Spleen (tissue), 11 donors: ENCODE data around the gene GAB2. TPM values are rescaled to one million over a fixed set of nuclear protein-coding genes. Genes with fewer than 3 reads are reported as not detected.

Experiments
- DNase-seq: peaks from one replicate; pipeline ENCODE4 v3.0.0-alpha.2; 2020
- H3K27ac ChIP-seq, 8 donors: fragments of 200-600 bp; sonication (generic) in 7 of 8; 1 replicate in 4 of 8; 2 replicates in 4 of 8; pipeline versions ENCODE4 v1.5.0 to v1.8.0; 2016 to 2021; ENCODE audit warnings: inconsistent platforms in 4 of 8, mild to moderate bottlenecking in 4 of 8, moderate library complexity in 1 of 8
- H3K27me3 ChIP-seq, 7 donors: fragments of 200-600 bp; sonication (generic) in 6 of 7; replicated peaks in 1 of 7; 1 replicate in 4 of 7; 2 replicates in 3 of 7; pipeline versions ENCODE4 v1.5.0 to v1.8.0; 2016 to 2021; ENCODE audit warnings: inconsistent platforms in 3 of 7, mild to moderate bottlenecking in 1 of 7
- H3K36me3 ChIP-seq, 6 donors: fragments of 200-600 bp; sonication (generic) in 5 of 6; 1 replicate in 4 of 6; 2 replicates in 2 of 6; pipeline versions ENCODE4 v1.5.0 to v1.8.0; 2016 to 2021; ENCODE audit warnings: inconsistent platforms in 2 of 6
- H3K4me1 ChIP-seq, 6 donors: fragments of 200-600 bp; sonication (generic) in 5 of 6; 1 replicate in 3 of 6; 2 replicates in 3 of 6; pipeline versions ENCODE4 v1.5.0 to v1.8.0; 2016 to 2021; ENCODE audit warnings: inconsistent platforms in 3 of 6
- H3K4me3 ChIP-seq, 8 donors: fragments of 200-600 bp; sonication (generic) in 7 of 8; 1 replicate in 4 of 8; 2 replicates in 4 of 8; pipeline versions ENCODE4 v1.5.0 to v1.8.0; 2016 to 2021; ENCODE audit warnings: inconsistent platforms in 4 of 8, mild to moderate bottlenecking in 4 of 8, moderate library complexity in 2 of 8
- H3K9me3 ChIP-seq, 8 donors: fragments of 200-600 bp; sonication (generic) in 7 of 8; 1 replicate in 4 of 8; 2 replicates in 4 of 8; pipeline versions ENCODE4 v1.5.0 to v1.8.0; 2016 to 2021; ENCODE audit warnings: inconsistent platforms in 4 of 8
- POLR2A ChIP-seq, 3 donors: fragments of 450-650 bp; IDR thresholded peaks; one replicate each; pipeline ENCODE4 v1.5.1; 2017; ENCODE audit warnings: antibody characterized with exemption in 3 of 3, mild to moderate bottlenecking in 1 of 3
- POLR2AphosphoS5 ChIP-seq, 3 donors: sonication (generic); formaldehyde crosslinking; IDR thresholded peaks; one replicate each; pipeline ENCODE4 v1.5.1; 2017; ENCODE audit warnings: antibody characterized with exemption in 3 of 3
- WGBS, 5 donors: extraction: QIAGEN DNeasy Blood & Tissue Kit in 3 of 5; methylation state at CpG; one replicate each; pipeline versions ENCODE4 v1.1.5 to v1.1.7; 2013 to 2018; 5-methylcytosine and 5-hydroxymethylcytosine counted together
- intact Hi-C: fragments of 100-400 bp; cut with DNase I; formaldehyde crosslinking; loops from one replicate; pipeline ENCODE4 v1.15.0; 2023; ENCODE audit warnings: low total_unique reads
- polyA plus RNA-seq, 3 donors: library from polyadenylated mRNA; stranded (reverse); fragments of 200-250 nt; gene quantifications; one replicate each; pipeline ENCODE4 v1.2.1, GENCODE V29; 2013
- total RNA-seq, 7 donors: library from RNA; depleted of rRNA in 3 of 7; stranded (reverse); fragments of >200 nt in 3 of 7; fragmentation: NEBNext Ultra II Directional in 4 of 7; extraction: Animal tissue kit (Norgen Biotek cat#: 25700) in 4 of 7; gene quantifications; one replicate each; pipeline versions ENCODE4 v1.1.0 to v1.2.1, GENCODE V29; 2016 to 2021
- TF ChIP-seq, protein P1 (sequence below), 11 experiments: fragments of 200-600 bp in 7 of 11; fragments of 450-650 bp in 4 of 11; sonication (generic) in 4 of 11; IDR thresholded peaks in 8 of 11; conservative IDR thresholded peaks in 3 of 11; 1 replicate in 7 of 11; 2 replicates in 4 of 11; pipeline versions ENCODE4 v1.4.0 to v1.8.0; 2016 to 2021; ENCODE audit warnings: antibody characterized with exemption in 11 of 11, inconsistent platforms in 4 of 11, mild to moderate bottlenecking in 1 of 11
- donor health status: healthy with polysubstance abuse.
- donor health status: DM: no; HTN: no; CAD: no; lungs with moderate emphysema.
- donor health status: DM: no; HTN: no; CAD: no.
- donor health status: Bipolar disorder and iron deficiency.
- donor health status: healthy.
- donor health status: DM: no; HTN: no; CAD: no.
- donor health status: DM: yes; HTN: yes; CAD: no.

The GAB2 gene
- total and polyA plus RNA-seq, 10 donors = 2.3 to 57.7 (median 47.0) TPM

DNA sequence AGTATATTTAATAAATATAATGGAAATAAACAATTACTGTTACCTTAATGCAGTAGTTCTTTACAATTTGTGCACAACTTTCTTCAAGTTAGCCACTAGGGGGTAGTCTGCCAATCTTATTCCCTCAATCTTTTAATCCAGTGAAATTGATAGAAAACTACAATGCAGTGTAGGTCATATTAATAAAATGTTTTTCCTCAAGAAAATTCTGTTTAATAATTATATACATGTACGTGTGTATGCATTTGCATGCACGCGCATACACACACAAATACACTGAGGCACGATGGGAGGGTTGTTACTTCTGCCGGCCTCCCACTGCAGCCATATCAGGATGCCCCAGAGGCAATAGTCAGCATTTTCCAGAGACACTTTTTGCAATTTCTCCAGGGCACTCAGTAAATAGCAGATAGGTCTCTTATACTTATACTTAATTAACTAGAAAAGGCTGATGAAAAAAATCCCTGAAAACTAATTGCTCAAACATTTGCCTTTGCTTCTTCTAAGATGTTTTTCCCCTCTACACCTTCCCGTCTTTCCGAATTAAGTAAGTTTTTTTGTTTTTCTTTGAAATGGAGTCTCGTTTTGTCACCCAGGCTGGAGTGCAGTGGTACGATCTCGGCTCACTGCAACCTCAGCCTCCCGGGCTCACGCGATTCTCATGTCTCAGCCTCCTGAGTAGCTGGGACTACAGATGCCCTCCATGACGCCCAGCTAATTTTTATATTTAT, 3.1 kb downstream of the GAB2 start:
- Histone ChIP-seq H3K4me3 (no peak overlapping the region), H3K36me3 (peaks cover 0 to 10% (median 0%) of the 10 kb centered on the region in 6 donors), H3K9me3 (peaks cover 0 to 14% (median 10%) of the 10 kb centered on the region in 8 donors), H3K4me1 (peaks cover 2 to 65% (median 42%) of the 10 kb centered on the region in 6 donors), H3K27me3 (no peaks in the 10 kb centered on the region), H3K27ac (peak overlapping the region in 4 of 8 donors; percentile 98 to 100 (median 98))
- 85 to 93% (median 90%) methylated on average over 14 of the region's 14 CpGs for WGBS, 5 donors
- TF ChIP-seq, protein P1, sequence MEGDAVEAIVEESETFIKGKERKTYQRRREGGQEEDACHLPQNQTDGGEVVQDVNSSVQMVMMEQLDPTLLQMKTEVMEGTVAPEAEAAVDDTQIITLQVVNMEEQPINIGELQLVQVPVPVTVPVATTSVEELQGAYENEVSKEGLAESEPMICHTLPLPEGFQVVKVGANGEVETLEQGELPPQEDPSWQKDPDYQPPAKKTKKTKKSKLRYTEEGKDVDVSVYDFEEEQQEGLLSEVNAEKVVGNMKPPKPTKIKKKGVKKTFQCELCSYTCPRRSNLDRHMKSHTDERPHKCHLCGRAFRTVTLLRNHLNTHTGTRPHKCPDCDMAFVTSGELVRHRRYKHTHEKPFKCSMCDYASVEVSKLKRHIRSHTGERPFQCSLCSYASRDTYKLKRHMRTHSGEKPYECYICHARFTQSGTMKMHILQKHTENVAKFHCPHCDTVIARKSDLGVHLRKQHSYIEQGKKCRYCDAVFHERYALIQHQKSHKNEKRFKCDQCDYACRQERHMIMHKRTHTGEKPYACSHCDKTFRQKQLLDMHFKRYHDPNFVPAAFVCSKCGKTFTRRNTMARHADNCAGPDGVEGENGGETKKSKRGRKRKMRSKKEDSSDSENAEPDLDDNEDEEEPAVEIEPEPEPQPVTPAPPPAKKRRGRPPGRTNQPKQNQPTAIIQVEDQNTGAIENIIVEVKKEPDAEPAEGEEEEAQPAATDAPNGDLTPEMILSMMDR (IDR thresholded peaks at IDR 0.05 in 8 of 11, conservative IDR thresholded peaks at IDR 0.05 in 3 of 11) = peak in 8 of 11 experiments; percentile 28 to 68 (median 56)
- TF ChIP-seq POLR2A (IDR thresholded peaks at IDR 0.05) (no peak), POLR2AphosphoS5 (IDR thresholded peaks at IDR 0.05) (no peak)
- DNase-seq = no peak
- intact Hi-C loops = loop anchor here (5.0 kb wide), 1 partner anchor 148 kb away; no protein-coding TSS in a partner anchor

DNA sequence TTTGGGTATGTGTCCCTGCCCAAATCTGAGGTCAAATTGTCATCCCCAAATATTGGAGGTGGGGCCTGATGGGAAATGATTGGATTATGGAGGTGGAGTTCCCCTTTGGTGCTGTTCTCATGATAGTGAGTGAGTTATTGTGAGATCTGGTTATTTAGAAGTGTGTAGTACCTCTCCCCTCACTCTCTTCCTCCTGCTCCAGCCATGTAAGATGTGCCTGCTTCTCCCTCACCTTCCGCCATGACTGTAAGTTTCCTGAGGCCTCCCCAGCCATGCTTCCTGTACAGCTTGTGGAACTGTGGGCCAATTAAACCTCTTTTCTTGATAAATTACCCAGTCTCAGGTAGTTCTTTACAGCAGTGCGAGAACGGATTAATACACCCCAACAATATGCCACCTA, 9.0 kb downstream of the GAB2 start:
- intact Hi-C loops = no loop called here
- WGBS, 5 donors = 95 to 98% (median 98%) methylated on average over 3 of the region's 3 CpGs

DNA sequence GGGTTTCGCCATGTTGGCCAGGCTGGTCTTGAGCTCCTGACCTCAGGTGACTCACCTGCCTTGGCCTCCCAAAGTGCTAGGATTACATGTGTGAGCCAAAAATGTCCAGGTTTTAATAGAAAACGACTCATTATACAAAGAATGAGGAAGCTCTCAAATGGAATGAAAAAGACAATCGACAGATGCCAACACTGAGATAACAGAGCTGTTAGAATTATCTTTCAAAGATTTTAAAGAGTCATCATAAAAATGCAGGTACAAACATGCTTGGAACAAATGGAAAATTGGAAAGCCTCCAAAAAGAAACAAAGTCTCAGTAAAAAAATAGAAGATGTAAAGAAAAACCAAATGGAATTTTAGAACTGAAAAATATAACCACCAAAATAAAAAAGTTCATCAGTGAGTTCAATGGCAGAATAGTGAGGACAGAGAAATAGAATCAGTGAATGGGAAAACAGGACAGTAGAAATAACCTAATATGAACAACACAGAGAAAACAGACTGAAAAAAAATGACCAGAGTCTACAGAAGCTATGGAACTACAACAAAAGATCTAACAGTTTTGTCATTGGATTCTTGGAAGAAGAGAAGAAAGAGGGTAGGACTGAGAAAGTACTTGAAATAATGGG, 10.9 kb downstream of the GAB2 start:
- Histone ChIP-seq H3K27ac (no peak overlapping the region), H3K9me3 (peaks cover 0 to 24% (median 16%) of the 10 kb centered on the region in 8 donors), H3K4me1 (peaks cover 0 to 45% (median 8%) of the 10 kb centered on the region in 6 donors), H3K27me3 (no peaks in the 10 kb centered on the region), H3K36me3 (peaks cover 0 to 10% (median 0%) of the 10 kb centered on the region in 6 donors), H3K4me3 (no peak overlapping the region)
- DNase-seq = no peak
- intact Hi-C loops = no loop called here
- TF ChIP-seq POLR2A (IDR thresholded peaks at IDR 0.05) = no peak
- TF ChIP-seq, protein P1 (IDR thresholded peaks at IDR 0.05 in 8 of 11, conservative IDR thresholded peaks at IDR 0.05 in 3 of 11) = no peak
- TF ChIP-seq POLR2AphosphoS5 (IDR thresholded peaks at IDR 0.05) = no peak
- 77 to 85% (median 84%) methylated on average over 3 of the region's 3 CpGs for WGBS, 5 donors

More for the DNA sequence above, 9.0 kb downstream of the GAB2 start:
- peaks cover 0 to 52% (median 8%) of the 10 kb centered on the region in 6 donors for H3K4me1 ChIP-seq
- no peaks in the 10 kb centered on the region for H3K27me3 ChIP-seq
- no peak for DNase-seq
- peaks cover 0 to 24% (median 16%) of the 10 kb centered on the region in 8 donors for H3K9me3 ChIP-seq
- H3K36me3 ChIP-seq = peaks cover 0 to 10% (median 0%) of the 10 kb centered on the region in 6 donors
- no peak overlapping the region for H3K4me3 ChIP-seq
- TF ChIP-seq POLR2AphosphoS5 (IDR thresholded peaks at IDR 0.05) (no peak), POLR2A (IDR thresholded peaks at IDR 0.05) (no peak)
- TF ChIP-seq, protein P1 (IDR thresholded peaks at IDR 0.05 in 8 of 11, conservative IDR thresholded peaks at IDR 0.05 in 3 of 11) = no peak
- H3K27ac ChIP-seq = peak overlapping the region in 3 of 8 donors; percentile 36 to 57 (median 38)

DNA sequence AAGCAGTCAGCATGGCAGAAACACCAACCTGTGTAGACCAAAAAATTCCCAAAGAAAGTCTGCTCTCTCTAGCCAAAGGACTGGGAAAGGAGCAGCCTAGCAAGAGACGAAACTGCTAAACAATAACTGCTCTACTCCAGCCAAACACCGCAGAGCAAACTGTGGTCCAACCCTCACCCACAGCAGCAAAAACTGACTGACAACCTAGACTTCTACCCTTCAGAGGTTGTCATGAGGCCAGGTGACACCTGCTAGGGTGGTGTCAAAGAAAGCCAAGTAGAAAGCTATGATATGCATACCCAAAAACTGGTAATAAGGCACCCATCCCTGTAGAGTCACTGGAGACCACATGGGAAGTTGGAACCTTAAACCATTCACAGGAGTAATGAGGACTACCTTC, 11.8 kb downstream of the GAB2 start:
- peaks cover 0 to 24% (median 16%) of the 10 kb centered on the region in 8 donors for H3K9me3 ChIP-seq
- 50 to 100% (median 96%) methylated on average over 2 of the region's 2 CpGs for WGBS, 5 donors
- peaks cover 0 to 10% (median 0%) of the 10 kb centered on the region in 6 donors for H3K36me3 ChIP-seq
- no peak for DNase-seq
- intact Hi-C loops = no loop called here
- H3K27me3 ChIP-seq = no peaks in the 10 kb centered on the region
- no peak overlapping the region for H3K27ac ChIP-seq
- H3K4me1 ChIP-seq = peaks cover 0 to 49% (median 8%) of the 10 kb centered on the region in 6 donors
- TF ChIP-seq POLR2AphosphoS5 (IDR thresholded peaks at IDR 0.05) (no peak), POLR2A (IDR thresholded peaks at IDR 0.05) (no peak)
- TF ChIP-seq, protein P1 (IDR thresholded peaks at IDR 0.05 in 8 of 11, conservative IDR thresholded peaks at IDR 0.05 in 3 of 11) = no peak
- no peak overlapping the region for H3K4me3 ChIP-seq
